CD4-positive, alpha-beta T cell (primary cell): ENCODE results near the gene PER1. TPM values are rescaled to one million over a fixed set of nuclear protein-coding genes. Genes with fewer than 3 reads are reported as not detected.
A peak's percentile ranks its signal among the peaks of the same experiment; 100 is the strongest.

Source experiments
- ATAC-seq: fragments of 200-7000 bp; cut with Tn5 transposase; one replicate; pipeline ENCODE4 v1.10.0; 2022; ENCODE audit warnings: mild to moderate bottlenecking; ENCODE audit not compliant: poor library complexity
- CTCF ChIA-PET: fragments of 350-600 bp; sonication (Branson Sonifier 250); formaldehyde crosslinking; loops from one replicate; lab custom pipeline; 2021; ENCODE audit warnings: antibody characterized with exemption, inconsistent platforms; lab: Charles Lee
- POLR2A ChIA-PET: fragments of 350-600 bp; sonication (Branson Sonifier 250); formaldehyde crosslinking; loops from one replicate; lab custom pipeline; 2021; ENCODE audit warnings: antibody characterized with exemption, inconsistent platforms; lab: Charles Lee
- DNase-seq, 14 experiments: peaks; one replicate each; pipeline ENCODE4 v3.0.0-alpha.2; 2013 to 2020; ENCODE audit warnings: mixed read lengths in 2 of 14
- H3K27ac ChIP-seq, 2 donors: one replicate each; pipeline versions ENCODE4 v1.5.1 to v1.7.0; 2013; ENCODE audit warnings: low read length in 2 of 2, low read depth in 1 of 2, mild to moderate bottlenecking in 1 of 2
- H3K27me3 ChIP-seq, 2 experiments: 1 replicate in 1 of 2; 2 replicates in 1 of 2; pipeline versions ENCODE4 v1.6.1 to v1.7.0; 2013; ENCODE audit warnings: low read length in 2 of 2, control low read depth in 1 of 2, mild to moderate bottlenecking in 1 of 2, moderate library complexity in 1 of 2; ENCODE audit not compliant: insufficient read depth in 2 of 2, control insufficient read depth in 1 of 2
- H3K36me3 ChIP-seq: one replicate; pipeline ENCODE4 v1.6.1; 2013; ENCODE audit warnings: low read length, control low read depth; ENCODE audit not compliant: insufficient read depth
- H3K4me1 ChIP-seq: one replicate; pipeline ENCODE4 v1.6.1; 2013; ENCODE audit warnings: low read length, control low read depth; ENCODE audit not compliant: insufficient read depth
- H3K4me3 ChIP-seq: one replicate; pipeline ENCODE4 v1.5.1; 2013; ENCODE audit warnings: mild to moderate bottlenecking, low read length, moderate library complexity
- H3K9me3 ChIP-seq, 2 experiments: 1 replicate in 1 of 2; 2 replicates in 1 of 2; pipeline versions ENCODE4 v1.6.1 to v1.7.0; 2013; ENCODE audit warnings: low read length in 2 of 2, mild to moderate bottlenecking in 2 of 2, control low read depth in 1 of 2, moderate library complexity in 1 of 2; ENCODE audit not compliant: control insufficient read depth in 1 of 2, insufficient read depth in 1 of 2
- H3K27ac Mint-ChIP-seq: one replicate; pipeline ENCODE4 v1.8.0; 2020; ENCODE audit warnings: mixed read lengths
- H3K27me3 Mint-ChIP-seq: one replicate; pipeline ENCODE4 v1.8.0; 2021; ENCODE audit warnings: mixed read lengths
- H3K36me3 Mint-ChIP-seq: one replicate; pipeline ENCODE4 v1.8.0; 2021; ENCODE audit warnings: low read depth, mixed read lengths
- H3K4me1 Mint-ChIP-seq: one replicate; pipeline ENCODE4 v1.8.0; 2021; ENCODE audit warnings: low read depth, mixed read lengths
- H3K4me3 Mint-ChIP-seq: one replicate; pipeline ENCODE4 v1.8.0; 2020; ENCODE audit warnings: mild to moderate bottlenecking, mixed read lengths
- H3K9me3 Mint-ChIP-seq: one replicate; pipeline ENCODE4 v1.8.0; 2020; ENCODE audit warnings: mixed read lengths
- intact Hi-C, 2 experiments: fragments of 100-400 bp; cut with DNase I in 1 of 2; cut with micrococcal nuclease in 1 of 2; formaldehyde crosslinking; loops; one replicate each; pipeline versions ENCODE4 v1.15.1 to v1.9.0; 2023 to 2025; cut with DNase I, micrococcal nuclease
- total RNA-seq, 174 experiments: library from RNA in 2 of 174; stranded (reverse) in 2 of 174; gene quantifications; one replicate each; pipeline ENCODE4 v1.2.3 and lab custom pipeline; 2021 to 2026
- TF ChIP-seq, protein P1 (sequence below): fragments of 200-600 bp; IDR thresholded peaks from one replicate; pipeline ENCODE4 v1.8.0; 2022; ENCODE audit warnings: antibody characterized with exemption, mild to moderate bottlenecking

The PER1 gene
- total RNA-seq, 2 experiments from 2014 or later = 1,723 to 1,794 TPM

DNA sequence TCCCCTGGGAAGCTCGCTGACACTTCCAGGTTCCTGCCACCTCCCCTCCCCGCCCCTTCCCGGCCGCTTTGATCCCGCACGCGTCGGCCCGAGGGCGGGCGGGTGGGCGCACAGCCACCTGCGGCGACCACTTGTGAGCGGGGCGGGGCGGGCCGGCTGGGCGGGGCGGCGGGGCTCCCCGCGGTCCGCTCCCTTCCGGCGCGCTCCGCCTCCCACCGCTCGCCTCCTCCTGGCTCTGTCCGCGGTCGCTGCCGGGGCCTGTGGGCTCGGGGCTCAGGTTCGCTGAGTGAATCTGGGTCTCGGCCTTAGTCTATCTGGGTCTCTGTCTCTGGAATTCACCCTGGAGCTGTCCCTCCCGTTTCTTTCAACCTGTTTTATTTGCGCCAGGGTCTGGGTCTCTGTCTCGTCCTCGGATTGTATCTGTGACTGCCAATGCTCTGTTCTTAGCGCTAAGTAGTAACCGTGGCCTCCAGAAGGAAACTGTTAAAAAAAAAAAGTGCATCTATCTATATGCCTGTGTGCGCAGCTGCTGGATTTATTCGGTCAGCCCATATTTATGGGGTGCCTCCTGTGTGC lies 25.6 kb downstream of the PER1 start:
- Histone ChIP-seq H3K36me3 (no peaks in the 10 kb centered on the region), H3K4me1 (peaks cover 55% of the 10 kb centered on the region), H3K27me3 (peaks cover 21 to 24% of the 10 kb centered on the region in 2 experiments), H3K9me3 (peaks cover 0 to 9% of the 10 kb centered on the region in 2 experiments), H3K27ac (no peak overlapping the region), H3K4me3 (peak overlapping the region; percentile 69)
- ChIA-PET CTCF (interaction anchor here (0.9 to 2.4 kb wide), 3 partner anchors 8 to 60 kb away, joined by 3 to 14 read pairs (median 3); no protein-coding TSS in a partner anchor), POLR2A (interaction anchor here (0.9 to 9.8 kb wide), 11 partner anchors 8 to 162 kb away, joined by 3 to 161 read pairs (median 5); partner anchors contain the start of genes BORCS6, CTC1 and RANGRF)
- peaks cover 33% of the 10 kb centered on the region for H3K36me3 Mint-ChIP-seq
- peak overlapping the region; percentile 83 for H3K27ac Mint-ChIP-seq
- H3K9me3 Mint-ChIP-seq = no peaks in the 10 kb centered on the region
- TF ChIP-seq, protein P1, sequence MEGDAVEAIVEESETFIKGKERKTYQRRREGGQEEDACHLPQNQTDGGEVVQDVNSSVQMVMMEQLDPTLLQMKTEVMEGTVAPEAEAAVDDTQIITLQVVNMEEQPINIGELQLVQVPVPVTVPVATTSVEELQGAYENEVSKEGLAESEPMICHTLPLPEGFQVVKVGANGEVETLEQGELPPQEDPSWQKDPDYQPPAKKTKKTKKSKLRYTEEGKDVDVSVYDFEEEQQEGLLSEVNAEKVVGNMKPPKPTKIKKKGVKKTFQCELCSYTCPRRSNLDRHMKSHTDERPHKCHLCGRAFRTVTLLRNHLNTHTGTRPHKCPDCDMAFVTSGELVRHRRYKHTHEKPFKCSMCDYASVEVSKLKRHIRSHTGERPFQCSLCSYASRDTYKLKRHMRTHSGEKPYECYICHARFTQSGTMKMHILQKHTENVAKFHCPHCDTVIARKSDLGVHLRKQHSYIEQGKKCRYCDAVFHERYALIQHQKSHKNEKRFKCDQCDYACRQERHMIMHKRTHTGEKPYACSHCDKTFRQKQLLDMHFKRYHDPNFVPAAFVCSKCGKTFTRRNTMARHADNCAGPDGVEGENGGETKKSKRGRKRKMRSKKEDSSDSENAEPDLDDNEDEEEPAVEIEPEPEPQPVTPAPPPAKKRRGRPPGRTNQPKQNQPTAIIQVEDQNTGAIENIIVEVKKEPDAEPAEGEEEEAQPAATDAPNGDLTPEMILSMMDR = no peak
- H3K27me3 Mint-ChIP-seq = peaks cover 32% of the 10 kb centered on the region
- DNase-seq = peak in 5 of 14 experiments; percentile 27 to 75 (median 62)
- H3K4me1 Mint-ChIP-seq = peaks cover 48% of the 10 kb centered on the region
- peak overlapping the region; percentile 92 for H3K4me3 Mint-ChIP-seq
- ATAC-seq = peak; percentile 36
- intact Hi-C loops = loop anchor here in 1 of 2 experiments (1.0 kb wide), 1 partner anchor 12 kb away; no protein-coding TSS in a partner anchor

DNA sequence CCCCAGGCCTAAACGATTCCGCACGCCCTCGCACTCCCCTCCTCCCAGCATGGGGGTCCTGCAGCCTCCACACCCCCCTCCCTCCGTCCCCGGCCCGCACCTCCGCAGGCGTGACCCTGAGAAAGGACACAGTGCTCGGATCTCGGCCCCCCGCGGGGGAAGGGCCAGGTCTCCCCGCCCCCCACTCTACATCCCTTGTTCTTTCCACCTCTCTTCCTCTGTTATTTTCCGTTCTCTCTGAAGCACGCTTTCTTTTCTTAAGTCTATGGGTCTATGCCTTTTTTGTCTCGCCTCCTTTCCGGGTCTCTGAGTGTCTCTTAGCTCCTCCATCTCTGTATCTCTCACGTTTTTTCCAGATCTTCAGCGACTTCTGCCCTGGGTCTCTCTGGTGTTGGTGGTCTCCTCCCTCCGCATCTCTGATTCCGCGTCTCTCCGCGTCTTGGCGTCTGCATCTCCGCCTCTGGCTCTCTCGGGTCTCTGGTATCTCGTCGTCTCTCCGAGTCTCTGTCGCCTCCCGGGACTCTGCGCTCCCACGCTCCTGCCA lies 26.2 kb downstream of the PER1 start:
- peaks cover 35% of the 10 kb centered on the region for H3K36me3 Mint-ChIP-seq
- CTCF ChIA-PET = interaction anchor here (2.4 kb wide), 1 partner anchor 12 kb away, joined by 14 read pairs; no protein-coding TSS in a partner anchor
- peak overlapping the region; percentile 91 for H3K4me3 Mint-ChIP-seq
- peaks cover 50% of the 10 kb centered on the region for H3K4me1 Mint-ChIP-seq
- Histone ChIP-seq H3K4me1 (peaks cover 59% of the 10 kb centered on the region), H3K36me3 (no peaks in the 10 kb centered on the region), H3K4me3 (peak overlapping the region; percentile 69), H3K9me3 (peaks cover 0 to 9% of the 10 kb centered on the region in 2 experiments), H3K27ac (no peak overlapping the region), H3K27me3 (peaks cover 23 to 26% of the 10 kb centered on the region in 2 experiments)
- peak overlapping the region; percentile 83 for H3K27ac Mint-ChIP-seq
- H3K9me3 Mint-ChIP-seq = no peaks in the 10 kb centered on the region
- DNase-seq (peak in 2 of 14 experiments; percentile 15 to 50), ATAC-seq (peak; percentile 8)
- POLR2A ChIA-PET = interaction anchor here (0.9 to 9.8 kb wide), 9 partner anchors 13 to 163 kb away, joined by 3 to 161 read pairs (median 5); partner anchors contain the start of genes BORCS6, CTC1 and RANGRF
- peaks cover 34% of the 10 kb centered on the region for H3K27me3 Mint-ChIP-seq
- intact Hi-C loops = loop anchor here (1.0 to 2.0 kb wide), 2 partner anchors 12 to 13 kb away; no protein-coding TSS in a partner anchor
- TF ChIP-seq, protein P1 = no peak

DNA sequence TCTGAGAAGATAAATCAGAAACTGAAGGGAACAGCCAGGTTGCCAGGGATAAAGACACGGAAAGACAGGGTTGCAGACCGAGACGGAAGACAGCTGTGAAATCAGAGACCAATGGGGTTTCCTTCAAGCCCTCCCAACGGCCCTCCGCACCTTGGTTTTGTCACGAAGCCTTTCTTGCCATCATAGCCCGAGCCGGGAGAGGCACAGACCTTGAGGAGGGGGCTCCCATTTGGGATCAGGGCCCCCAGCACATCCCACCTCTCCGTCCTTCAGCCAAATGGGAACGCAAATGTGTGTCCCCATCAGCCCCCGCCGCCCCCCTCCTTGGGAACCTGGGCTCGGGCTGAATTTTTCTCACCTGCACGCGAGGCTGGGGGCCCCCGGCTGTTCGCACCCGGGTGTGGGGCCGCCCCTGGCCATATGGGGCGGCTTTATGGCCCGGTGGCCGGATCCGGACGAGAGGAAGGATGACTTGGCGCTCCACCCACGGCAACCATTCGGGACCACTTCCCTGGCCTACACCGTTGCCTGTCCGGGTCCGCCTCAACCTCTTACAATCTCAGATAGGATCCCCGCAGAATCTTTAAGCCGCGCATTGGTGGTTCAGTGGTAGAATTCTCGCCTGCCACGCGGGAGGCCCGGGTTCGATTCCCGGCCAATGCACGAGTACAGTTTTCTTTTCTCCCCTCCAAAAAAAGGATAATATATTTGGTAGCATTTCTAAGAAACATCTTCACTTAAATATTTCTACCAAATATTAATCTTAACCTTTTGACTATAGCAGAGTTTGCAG lies 26.9 kb downstream of the PER1 start:
- Histone ChIP-seq H3K9me3 (peaks cover 0 to 9% of the 10 kb centered on the region in 2 experiments), H3K27ac (no peak overlapping the region), H3K27me3 (peaks cover 27 to 28% of the 10 kb centered on the region in 2 experiments), H3K36me3 (no peaks in the 10 kb centered on the region), H3K4me1 (peaks cover 66% of the 10 kb centered on the region), H3K4me3 (peak overlapping the region; percentile 69)
- H3K4me3 Mint-ChIP-seq = peak overlapping the region; percentile 91
- peaks cover 57% of the 10 kb centered on the region for H3K4me1 Mint-ChIP-seq
- ChIA-PET CTCF (interaction anchor here (2.0 to 2.4 kb wide), 3 partner anchors 13 to 52 kb away, joined by 4 to 14 read pairs (median 12); no protein-coding TSS in a partner anchor), POLR2A (interaction anchor here (1.2 to 9.8 kb wide), 12 partner anchors 10 to 163 kb away, joined by 3 to 161 read pairs (median 7); partner anchors contain the start of genes BORCS6 and RANGRF)
- peak overlapping the region; percentile 83 for H3K27ac Mint-ChIP-seq
- peak; percentile 76 to 93 (median 86) for DNase-seq
- no peaks in the 10 kb centered on the region for H3K9me3 Mint-ChIP-seq
- H3K27me3 Mint-ChIP-seq = peaks cover 41% of the 10 kb centered on the region
- peak; percentile 39 for ATAC-seq
- TF ChIP-seq, protein P1 = no peak
- intact Hi-C loops = loop anchor here in 1 of 2 experiments (2.0 kb wide), 1 partner anchor 13 kb away; no protein-coding TSS in a partner anchor
- peaks cover 41% of the 10 kb centered on the region for H3K36me3 Mint-ChIP-seq
